ENCODE results near the gene SMIM10.
"Not testable (repeated sequence)": the region's sequence is repeated elsewhere in the genome, so short reads cannot be mapped to it uniquely, and the experiment has no call there.

SMIM10 gene

GRCh38 chrX:135015523-135016245, 24.9 kb downstream of the SMIM10 start:
- DNase-seq, result no peak

- not testable (repeated sequence) for DNase-seq
These were observed 29.1 kb downstream of the SMIM10 start for GRCh38 chrX:135019890-135020289.

- not testable (repeated sequence) for DNase-seq
These were observed 33.0 kb downstream of the SMIM10 start for GRCh38 chrX:135023791-135024190.

- DNase-seq, result no peak
These were observed 33.7 kb downstream of the SMIM10 start for GRCh38 chrX:135024526-135024925.

GRCh38 chrX:135030207-135030963, 39.6 kb downstream of the SMIM10 start:
- not testable (repeated sequence) for DNase-seq

GRCh38 chrX:135041149-135042123, 50.6 kb downstream of the SMIM10 start:
- not testable (repeated sequence) for DNase-seq
